Measurements from ENCODE around the gene VWA5B1.

The VWA5B1 gene

GRCh38 chr1:20349971-20350370 lies 59.3 kb downstream of the VWA5B1 start:
- DNase-seq = no peak

DNA sequence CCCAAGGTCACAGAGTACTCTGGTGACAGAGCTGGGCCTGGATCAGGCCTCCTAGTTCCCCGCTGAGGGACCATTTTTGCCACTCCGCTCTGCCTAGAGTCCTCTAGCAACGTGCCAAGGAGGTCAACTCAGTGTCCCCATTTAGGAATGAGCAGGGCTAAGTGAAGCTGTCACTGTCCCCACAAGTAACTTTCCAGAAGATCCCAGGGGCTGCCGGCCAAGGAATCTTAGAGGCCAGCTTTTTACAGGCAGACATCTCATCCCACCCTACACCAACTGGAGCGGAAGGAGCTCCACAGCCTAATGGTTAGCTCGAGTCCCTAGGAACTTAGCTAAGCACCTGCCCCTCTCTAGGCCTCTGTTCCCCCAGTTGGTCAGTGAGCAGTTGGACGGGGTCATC lies 59.7 kb downstream of the VWA5B1 start:
- DNase-seq = no peak

DNA sequence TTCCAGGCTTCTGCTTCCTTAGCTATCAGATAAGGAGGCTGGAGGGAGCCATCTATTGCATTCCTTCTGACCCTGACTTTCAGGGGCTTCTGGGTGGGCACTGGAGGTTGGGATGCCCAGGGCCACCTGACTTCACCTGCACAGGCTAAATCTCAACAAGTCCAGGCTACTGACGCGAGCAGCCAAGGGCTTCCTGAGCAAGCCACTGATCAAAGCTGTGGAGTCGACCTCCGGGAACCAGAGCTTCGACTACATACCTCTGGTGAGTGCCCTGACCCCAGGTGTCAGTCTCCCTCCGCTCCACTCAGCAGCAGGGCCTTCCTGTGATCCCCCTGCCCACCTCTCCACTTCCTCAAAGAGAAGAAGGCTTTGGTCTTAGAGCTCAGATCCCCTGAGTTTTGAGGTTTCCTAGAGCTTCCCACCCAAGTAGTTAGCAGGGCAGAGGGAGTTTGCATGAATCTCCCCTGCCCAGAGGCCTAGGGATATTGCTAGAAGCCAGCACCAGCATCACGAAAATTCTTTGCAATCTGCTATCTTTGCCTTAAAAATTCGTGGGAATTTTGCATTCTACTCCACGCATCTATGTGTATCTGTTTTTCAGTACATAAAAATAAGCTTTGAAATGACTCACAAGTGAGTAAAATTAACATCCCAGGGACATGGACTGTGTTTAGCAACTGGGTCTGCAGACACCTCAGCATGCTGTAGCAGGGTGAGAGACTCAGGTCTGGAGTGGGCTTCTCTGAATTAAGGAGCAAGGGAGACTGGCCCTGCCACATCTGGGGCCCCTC lies 61.4 kb downstream of the VWA5B1 start:
- DNase-seq = no peak

DNA sequence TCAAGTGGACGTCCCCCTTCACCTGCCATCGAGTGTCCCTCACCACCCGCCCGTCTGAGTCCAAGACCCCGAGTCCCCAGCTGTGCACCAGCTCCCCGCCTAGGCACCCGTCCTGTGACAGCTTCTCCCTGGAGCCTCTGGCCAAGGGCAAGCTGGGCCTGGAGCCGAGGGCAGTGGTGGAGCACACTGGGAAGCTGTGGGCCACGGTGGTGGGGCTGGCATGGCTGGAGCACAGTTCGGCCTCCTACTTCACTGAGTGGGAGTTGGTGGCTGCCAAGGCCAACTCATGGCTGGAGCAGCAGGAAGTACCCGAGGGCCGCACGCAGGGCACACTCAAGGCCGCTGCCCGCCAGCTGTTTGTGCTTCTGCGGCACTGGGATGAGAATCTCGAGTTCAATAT lies 63.2 kb downstream of the VWA5B1 start:
- no peak for DNase-seq

DNA sequence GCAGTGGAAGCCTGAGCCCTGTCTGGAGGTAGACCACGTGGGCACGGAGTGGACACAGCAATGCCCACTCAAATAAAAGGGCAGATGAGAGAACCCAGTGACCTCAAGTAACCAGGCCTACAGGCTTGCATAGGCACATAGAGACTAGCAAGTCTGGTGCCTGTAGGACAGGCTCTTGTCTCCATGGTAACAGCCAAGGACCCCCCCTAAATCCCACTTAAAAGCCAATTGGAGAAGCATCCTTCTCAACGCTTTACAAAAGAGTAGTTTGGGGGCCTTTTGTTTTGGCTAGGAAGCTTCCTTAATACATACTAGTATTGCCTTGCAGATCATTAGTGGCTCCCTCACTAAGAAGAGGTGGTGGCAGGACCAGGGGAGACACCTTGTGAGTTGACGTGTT lies 63.9 kb downstream of the VWA5B1 start:
- DNase-seq = no peak

- DNase-seq = no peak
These were observed 64.6 kb downstream of the VWA5B1 start for GRCh38 chr1:20355101-20355827.

GRCh38 chr1:20355828-20356735 lies 65.4 kb downstream of the VWA5B1 start:
- no peak for DNase-seq

GRCh38 chr1:20356850-20357459 lies 66.3 kb downstream of the VWA5B1 start:
- no peak for DNase-seq

- no peak for DNase-seq
These were observed 67.1 kb downstream of the VWA5B1 start for GRCh38 chr1:20357796-20358195.

DNA sequence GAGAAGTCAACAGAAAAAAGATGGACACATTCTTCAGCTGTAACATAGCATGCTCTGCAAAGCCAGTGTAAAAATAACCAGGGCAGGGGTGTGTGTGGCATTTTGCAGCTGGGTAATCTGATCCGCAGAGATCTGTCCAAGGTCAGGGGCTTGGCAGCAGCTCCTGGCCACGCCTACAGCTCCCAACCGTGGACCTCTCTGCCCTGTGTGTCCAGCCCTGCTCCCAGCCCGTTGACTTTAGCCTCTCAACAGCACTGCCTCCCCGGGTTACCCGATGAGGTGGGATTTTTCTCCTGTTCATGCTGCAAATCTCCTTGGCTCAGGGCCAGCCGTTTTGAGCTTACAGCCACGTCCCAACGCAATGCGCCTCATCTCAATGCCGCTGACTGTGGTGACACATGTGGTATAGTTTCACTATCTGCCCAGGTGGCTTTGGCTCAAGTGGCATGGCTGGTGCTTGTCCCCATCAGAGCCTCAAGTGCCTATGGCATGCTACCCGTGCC lies 68.1 kb downstream of the VWA5B1 start:
- peak; percentile 81 for DNase-seq

- DNase-seq = no peak
These were observed 69.0 kb downstream of the VWA5B1 start for GRCh38 chr1:20359451-20360330.

DNA sequence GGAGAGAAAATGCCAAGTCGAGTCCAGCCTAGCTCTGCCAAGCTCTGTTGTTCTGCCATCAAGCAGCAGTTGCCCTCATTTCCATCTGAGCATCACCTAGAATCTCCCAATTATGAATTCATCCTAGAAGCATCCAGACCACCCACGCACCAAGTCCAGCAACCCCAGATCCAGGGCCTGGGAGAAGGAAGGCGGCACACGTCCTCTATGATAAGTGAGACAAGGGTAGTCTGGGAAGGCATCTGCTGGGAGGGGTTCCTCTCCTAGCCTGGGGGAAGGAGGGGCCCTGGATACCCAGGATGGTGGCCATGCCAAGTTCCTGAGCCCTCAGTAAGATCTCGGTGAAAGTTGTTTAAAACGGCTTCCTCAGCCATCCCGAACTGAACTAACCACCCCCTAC lies 70.7 kb downstream of the VWA5B1 start:
- no peak for DNase-seq

DNA sequence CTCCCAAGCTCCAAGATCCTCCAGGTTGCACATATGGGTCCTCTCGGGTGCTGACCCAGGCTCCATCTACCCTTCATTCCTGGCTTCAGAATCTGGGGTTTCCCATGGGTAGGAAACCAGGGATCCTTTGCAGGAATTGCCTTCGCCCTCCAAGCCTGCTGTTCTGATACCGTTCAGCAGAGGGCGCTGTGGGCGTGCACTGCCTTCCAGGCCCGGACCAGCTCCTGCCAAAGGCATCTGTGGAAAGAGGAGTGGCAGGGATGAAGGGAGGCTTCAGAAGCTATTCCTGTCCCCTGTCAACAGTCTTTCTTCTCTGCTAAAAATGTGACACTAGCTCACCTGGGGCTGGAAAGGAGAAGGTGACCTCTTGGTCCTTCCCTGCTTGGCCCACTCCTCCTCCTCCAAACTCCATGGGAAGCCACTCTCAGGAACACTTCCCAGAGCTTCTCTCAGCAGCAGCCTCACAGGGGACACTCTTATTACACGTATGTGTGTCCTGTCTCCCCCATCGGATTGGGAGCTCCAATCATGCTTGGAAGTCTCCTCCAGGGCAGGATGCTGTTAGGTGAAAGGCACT lies 71.2 kb downstream of the VWA5B1 start:
- peak; percentile 43 for DNase-seq

- no peak for DNase-seq
These were observed 72.2 kb downstream of the VWA5B1 start for GRCh38 chr1:20362856-20363255.

- no peak for DNase-seq
These were observed 74.9 kb downstream of the VWA5B1 start for GRCh38 chr1:20365421-20366055.

- peak; percentile 35 for DNase-seq
These were observed 75.4 kb downstream of the VWA5B1 start for GRCh38 chr1:20366056-20366462.

DNA sequence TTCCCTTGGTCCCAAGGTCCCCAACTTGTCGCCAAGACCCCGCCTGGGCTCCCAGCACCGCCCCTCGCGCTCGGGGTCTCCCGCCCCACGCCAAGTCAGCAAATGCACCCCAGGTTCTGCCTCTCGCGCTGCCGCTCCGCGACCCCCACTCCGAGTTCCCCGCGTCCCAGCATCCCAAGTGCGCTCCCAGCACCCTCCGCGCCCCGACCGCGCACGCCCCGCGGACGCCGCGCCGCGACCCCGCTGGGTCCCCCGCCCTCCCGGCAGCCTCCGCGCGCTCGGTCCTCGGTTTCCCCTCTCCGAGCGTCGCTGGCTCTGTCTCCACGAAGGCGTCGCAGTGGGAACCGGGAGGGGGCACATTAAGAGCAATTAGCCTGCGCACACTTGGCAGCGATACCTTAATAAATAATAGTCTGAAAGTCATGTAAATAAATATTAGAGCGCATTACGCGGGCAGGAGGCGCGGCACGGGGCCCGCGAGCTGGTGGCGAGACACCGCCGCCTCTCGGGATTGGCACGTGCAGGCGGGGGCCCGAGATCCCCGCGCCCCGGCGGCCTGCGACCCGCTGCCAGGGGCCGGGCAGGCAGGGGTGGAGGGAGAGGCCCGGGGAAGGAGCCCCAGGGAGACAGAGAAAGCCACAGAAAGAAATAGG lies 75.9 kb downstream of the VWA5B1 start:
- peak; percentile 38 for DNase-seq

- peak; percentile 68 for DNase-seq
These were observed 76.5 kb downstream of the VWA5B1 start for GRCh38 chr1:20367116-20367585.

- peak; percentile 15 for DNase-seq
These were observed 77.0 kb downstream of the VWA5B1 start for GRCh38 chr1:20367626-20368025.

DNA sequence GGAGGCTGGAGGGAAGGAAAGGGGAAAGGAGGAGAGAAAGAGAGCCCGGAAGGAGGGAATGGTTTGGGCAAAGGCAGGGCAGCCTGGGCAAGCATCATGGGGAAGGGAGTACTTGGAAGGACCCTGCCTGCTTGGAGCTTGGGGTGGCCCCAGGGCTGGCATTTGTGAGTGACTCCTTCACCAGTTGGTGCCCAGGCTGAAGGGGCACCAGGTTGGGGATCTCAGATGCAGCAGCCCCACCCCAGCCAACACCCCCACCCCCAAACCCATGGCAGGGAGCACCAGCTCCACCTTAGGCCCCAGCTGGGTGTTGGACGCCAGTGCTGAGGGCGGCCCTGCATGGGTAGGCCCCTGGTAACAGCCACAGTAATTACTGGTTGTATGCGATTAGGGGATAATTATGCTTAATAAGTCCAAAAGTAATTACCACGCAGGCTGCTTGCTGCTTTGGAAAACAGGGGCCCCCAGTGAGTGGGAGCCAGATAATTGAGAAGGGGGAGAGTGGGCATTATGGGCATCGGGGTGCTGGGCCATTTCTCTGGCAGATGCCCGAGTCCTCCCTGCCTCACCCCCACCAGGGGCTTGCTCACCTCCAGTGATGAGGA lies 78.3 kb downstream of the VWA5B1 start:
- DNase-seq = peak; percentile 88

All from NCI-H1105 treated with DMSO at 0.1 percent for 48 hours (cell line).